ENCODE measurements around the gene HERPUD2.

GRCh38 chr7:35714862-35715261, 19.9 kb upstream of the HERPUD2 start:
- no peak for TF ChIP-seq CTCF (IDR thresholded peaks at IDR 0.05; ENCODE audit: borderline replicate concordance, extremely low read depth, low read length, poor library complexity, severe bottlenecking)
- TF ChIP-seq EZH2 (IDR thresholded peaks at IDR 0.05; ENCODE audit: borderline replicate concordance, low read depth, low read length, severe bottlenecking): no peak
